Psoas muscle (tissue), 8 donors: ENCODE results near the gene ZNF578. TPM values are rescaled to one million over a fixed set of nuclear protein-coding genes. Genes with fewer than 3 reads are reported as not detected.
A peak's percentile ranks its signal among the peaks of the same experiment; 100 is the strongest.
"Not testable (repeated sequence)": the region's sequence is repeated elsewhere in the genome, so short reads cannot be mapped to it uniquely, and the experiment has no call there.

ENCODE experiments used
- ATAC-seq, 4 donors: fragments of 200-7000 bp; cut with Tn5 transposase; one replicate each; pipeline ENCODE4 v1.9.1; 2020; ENCODE audit warnings: moderate library complexity in 3 of 4, mild to moderate bottlenecking in 2 of 4
- DNase-seq, 2 donors: peaks; one replicate each; pipeline ENCODE4 v3.0.0-alpha.2; 2020
- H3K27ac ChIP-seq: fragments of 200-600 bp; one replicate; pipeline ENCODE4 v1.8.0; 2022
- H3K27me3 ChIP-seq, 3 donors: fragments of 200-600 bp in 1 of 3; one replicate each; pipeline versions ENCODE4 v1.6.1 to v1.8.0; 2013 to 2022; ENCODE audit warnings: low read length in 2 of 3, mild to moderate bottlenecking in 2 of 3, moderate library complexity in 1 of 3; ENCODE audit not compliant: insufficient read depth in 3 of 3
- H3K36me3 ChIP-seq, 2 donors: fragments of 200-600 bp in 1 of 2; one replicate each; pipeline versions ENCODE4 v1.6.1 to v1.8.0; 2013 to 2022; ENCODE audit warnings: low read depth in 1 of 2, mild to moderate bottlenecking in 1 of 2, moderate library complexity in 1 of 2; ENCODE audit not compliant: insufficient read depth in 1 of 2
- H3K4me1 ChIP-seq: fragments of 200-600 bp; one replicate; pipeline ENCODE4 v1.8.0; 2022
- H3K4me3 ChIP-seq: fragments of 200-600 bp; one replicate; pipeline ENCODE4 v1.8.0; 2022; ENCODE audit warnings: mild to moderate bottlenecking
- H3K9me3 ChIP-seq: fragments of 200-600 bp; one replicate; pipeline ENCODE4 v1.8.0; 2022
- WGBS, 3 donors: extraction: QIAGEN DNeasy Blood & Tissue Kit; methylation state at CpG; one replicate each; pipeline versions ENCODE4 v1.1.6 to v1.1.7; 2013; 5-methylcytosine and 5-hydroxymethylcytosine counted together
- intact Hi-C, 2 donors: fragments of 100-400 bp; cut with DNase I; formaldehyde crosslinking; loops; one replicate each; pipeline versions ENCODE4 v1.11.0 to v1.14.2; 2022
- polyA plus RNA-seq, 3 donors: library from polyadenylated mRNA; stranded (reverse); fragments of 200-250 nt; gene quantifications; one replicate each; pipeline ENCODE4 v1.2.3, GENCODE V29; 2013
- total RNA-seq, 4 donors: library from RNA; stranded (reverse); fragmentation: NEBNext Ultra II Directional in 2 of 4; extraction: Animal tissue kit (Norgen Biotek cat#: 25700) in 2 of 4; gene quantifications; one replicate each; pipeline versions ENCODE4 v1.2.1 to v1.2.4, GENCODE V29; 2021 to 2023
- TF ChIP-seq, protein P1 (sequence below): fragments of 200-600 bp; IDR thresholded peaks from one replicate; pipeline ENCODE4 v1.8.0; 2022; ENCODE audit warnings: antibody characterized with exemption
- donor health status: healthy with polysubstance abuse.
- donor health status: DM: no; HTN: no; CAD: no; lungs with moderate emphysema.
- donor health status: Bipolar disorder and iron deficiency.
- donor health status: healthy.
- donor health status: DM: yes; HTN: yes; CAD: no.
- donor health status: DM: no; HTN: no; CAD: no.
- donor health status: DM: no; HTN: no; CAD: no.
- donor health status: DM: yes; HTN: yes; CAD: no.

ZNF578 gene
- total and polyA plus RNA-seq, 7 donors: 0.10 to 0.71 (median 0.41) TPM

DNA sequence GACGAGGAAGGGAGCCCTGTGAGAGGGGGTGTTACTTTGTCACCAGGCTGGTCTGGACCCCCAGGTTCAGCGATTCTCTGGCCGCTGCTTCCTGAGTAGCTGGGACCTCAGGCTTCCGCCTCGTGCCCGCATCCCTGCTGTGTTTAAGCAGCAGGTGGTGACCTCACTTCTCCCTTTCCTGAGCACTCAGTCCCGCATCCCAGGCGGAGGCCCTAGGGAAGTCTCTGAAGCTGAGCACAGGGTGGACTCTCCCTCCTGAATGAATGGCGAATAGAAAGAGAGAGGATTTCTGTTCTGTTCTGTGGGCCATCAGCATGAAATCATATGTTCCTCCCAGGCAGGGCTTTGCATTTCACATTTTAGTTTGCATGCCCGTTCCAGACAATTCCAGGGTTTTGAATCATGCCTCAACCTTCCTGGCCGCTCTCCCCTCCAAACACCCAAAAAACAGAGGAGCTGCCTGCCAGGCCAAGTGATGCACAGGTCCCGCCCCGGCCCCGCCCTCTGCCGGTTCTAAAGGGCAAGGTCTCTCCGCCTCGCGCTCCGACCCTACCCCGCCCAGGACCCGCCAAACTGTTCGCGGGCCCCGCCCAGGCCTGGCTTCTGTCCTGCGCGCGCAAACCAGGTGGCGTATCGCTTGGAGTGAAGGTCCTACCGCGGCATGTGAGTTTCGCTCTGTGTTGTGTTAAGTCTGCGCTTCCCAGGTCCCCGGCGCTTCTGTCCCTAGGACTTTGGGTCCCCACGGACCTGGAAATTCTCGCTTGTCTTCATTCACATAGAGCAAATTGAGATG is 39.0 kb downstream of the ZNF578 start:
- Histone ChIP-seq H3K36me3 (no peaks in the 10 kb centered on the region), H3K4me3 (peak overlapping the region; percentile 28), H3K4me1 (no peaks in the 10 kb centered on the region), H3K27me3 (peaks cover 0 to 5% (median 3%) of the 10 kb centered on the region in 3 donors), H3K27ac (no peak overlapping the region), H3K9me3 (peaks cover 32% of the 10 kb centered on the region)
- ATAC-seq (no peak), DNase-seq (no peak)
- intact Hi-C loops: no loop called here
- WGBS, 3 donors: 20 to 24% (median 22%) methylated on average over 37 of the region's 37 CpGs
- TF ChIP-seq, protein P1, sequence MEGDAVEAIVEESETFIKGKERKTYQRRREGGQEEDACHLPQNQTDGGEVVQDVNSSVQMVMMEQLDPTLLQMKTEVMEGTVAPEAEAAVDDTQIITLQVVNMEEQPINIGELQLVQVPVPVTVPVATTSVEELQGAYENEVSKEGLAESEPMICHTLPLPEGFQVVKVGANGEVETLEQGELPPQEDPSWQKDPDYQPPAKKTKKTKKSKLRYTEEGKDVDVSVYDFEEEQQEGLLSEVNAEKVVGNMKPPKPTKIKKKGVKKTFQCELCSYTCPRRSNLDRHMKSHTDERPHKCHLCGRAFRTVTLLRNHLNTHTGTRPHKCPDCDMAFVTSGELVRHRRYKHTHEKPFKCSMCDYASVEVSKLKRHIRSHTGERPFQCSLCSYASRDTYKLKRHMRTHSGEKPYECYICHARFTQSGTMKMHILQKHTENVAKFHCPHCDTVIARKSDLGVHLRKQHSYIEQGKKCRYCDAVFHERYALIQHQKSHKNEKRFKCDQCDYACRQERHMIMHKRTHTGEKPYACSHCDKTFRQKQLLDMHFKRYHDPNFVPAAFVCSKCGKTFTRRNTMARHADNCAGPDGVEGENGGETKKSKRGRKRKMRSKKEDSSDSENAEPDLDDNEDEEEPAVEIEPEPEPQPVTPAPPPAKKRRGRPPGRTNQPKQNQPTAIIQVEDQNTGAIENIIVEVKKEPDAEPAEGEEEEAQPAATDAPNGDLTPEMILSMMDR: no peak

DNA sequence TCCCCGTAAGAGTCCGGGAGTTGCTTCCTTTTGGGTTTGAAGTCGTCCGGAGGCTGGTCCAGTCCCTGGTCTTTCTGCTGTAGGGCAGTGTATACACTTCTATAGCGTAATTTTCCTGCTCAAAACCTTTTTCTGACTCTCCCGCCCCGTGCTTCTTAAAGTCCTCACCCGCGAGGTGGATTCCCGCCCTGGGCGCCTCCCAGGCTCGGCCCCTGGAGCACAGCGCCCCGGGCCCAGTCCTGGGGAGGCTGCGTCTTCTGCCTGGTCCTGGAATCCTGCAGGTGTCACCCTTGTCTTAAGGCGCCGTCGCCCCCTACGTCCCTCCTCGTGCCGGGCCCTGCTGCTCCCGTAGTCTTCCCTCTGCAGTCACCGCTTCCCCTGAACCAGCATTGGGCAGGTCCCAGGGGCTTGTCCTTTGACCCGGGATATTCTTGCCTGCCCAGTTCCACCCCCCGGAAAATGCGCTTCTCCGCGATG is 39.7 kb downstream of the ZNF578 start:
- H3K27me3 ChIP-seq: peaks cover 0 to 5% (median 3%) of the 10 kb centered on the region in 3 donors
- H3K27ac ChIP-seq: no peak overlapping the region
- H3K36me3 ChIP-seq: no peaks in the 10 kb centered on the region
- peak overlapping the region; percentile 28 for H3K4me3 ChIP-seq
- H3K4me1 ChIP-seq: no peaks in the 10 kb centered on the region
- ATAC-seq (peak in 1 of 4 donors; percentile 35), DNase-seq (no peak)
- peaks cover 29% of the 10 kb centered on the region for H3K9me3 ChIP-seq
- intact Hi-C loops: no loop called here
- TF ChIP-seq, protein P1: no peak
- 7 to 11% (median 8%) methylated on average over 28 of the region's 28 CpGs for WGBS, 3 donors

DNA sequence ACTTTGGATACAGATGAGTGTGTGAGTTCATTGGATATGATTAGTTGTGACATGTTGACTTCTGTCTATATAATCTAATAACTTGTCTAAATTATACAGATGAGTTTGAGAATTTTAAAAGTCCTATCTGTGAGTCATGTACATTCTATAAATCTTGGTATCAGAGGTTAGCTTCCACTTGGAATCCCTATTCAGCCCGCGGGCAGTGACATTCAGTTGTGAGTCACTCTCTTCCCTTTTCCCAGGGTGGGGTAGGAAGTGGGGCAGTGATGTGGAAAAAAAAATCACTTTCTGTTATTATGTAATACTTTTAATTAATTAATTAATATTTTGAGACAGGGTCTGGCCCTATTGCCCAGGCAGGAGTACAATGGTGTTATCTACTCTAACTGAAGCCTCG is 41.2 kb downstream of the ZNF578 start:
- Histone ChIP-seq H3K9me3 (peaks cover 20% of the 10 kb centered on the region), H3K27ac (no peak overlapping the region), H3K27me3 (peaks cover 0 to 5% (median 5%) of the 10 kb centered on the region in 3 donors), H3K4me1 (no peaks in the 10 kb centered on the region), H3K36me3 (no peaks in the 10 kb centered on the region), H3K4me3 (no peak overlapping the region)
- no peak for DNase-seq
- WGBS, 3 donors: 89 to 93% (median 91%) methylated on average over 3 of the region's 3 CpGs
- TF ChIP-seq, protein P1: no peak
- ATAC-seq: no peak
- intact Hi-C loops: no loop called here

DNA sequence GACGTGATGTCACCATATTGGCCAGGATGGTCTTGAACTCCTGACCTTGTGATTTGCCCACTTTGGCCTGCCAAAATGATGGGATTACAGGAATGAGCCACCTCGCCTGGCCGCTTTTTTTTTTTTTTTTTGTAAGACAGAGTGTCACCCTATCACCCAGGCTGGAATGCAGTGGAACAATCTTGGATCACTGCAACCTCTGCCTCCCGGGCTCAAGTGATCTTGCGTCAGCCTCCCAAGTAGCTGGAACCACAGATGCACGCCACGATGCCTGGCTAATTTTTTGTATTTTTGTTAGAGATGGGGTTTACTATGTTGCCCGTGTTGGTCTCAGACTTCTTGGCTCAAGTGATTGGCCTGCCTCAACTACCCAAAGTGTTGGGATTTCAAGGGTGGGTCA is 45.2 kb downstream of the ZNF578 start:
- TF ChIP-seq, protein P1: no peak
- 91 to 96% (median 95%) methylated on average over 8 of the region's 8 CpGs for WGBS, 3 donors
- peaks cover 0 to 2% (median 0%) of the 10 kb centered on the region in 3 donors for H3K27me3 ChIP-seq
- H3K4me1 ChIP-seq: no peaks in the 10 kb centered on the region
- intact Hi-C loops: no loop called here
- no peak for DNase-seq
- peaks cover 15% of the 10 kb centered on the region for H3K9me3 ChIP-seq
- no peak for ATAC-seq
- H3K36me3 ChIP-seq: no peaks in the 10 kb centered on the region
- no peak overlapping the region for H3K4me3 ChIP-seq
- H3K27ac ChIP-seq: no peak overlapping the region

DNA sequence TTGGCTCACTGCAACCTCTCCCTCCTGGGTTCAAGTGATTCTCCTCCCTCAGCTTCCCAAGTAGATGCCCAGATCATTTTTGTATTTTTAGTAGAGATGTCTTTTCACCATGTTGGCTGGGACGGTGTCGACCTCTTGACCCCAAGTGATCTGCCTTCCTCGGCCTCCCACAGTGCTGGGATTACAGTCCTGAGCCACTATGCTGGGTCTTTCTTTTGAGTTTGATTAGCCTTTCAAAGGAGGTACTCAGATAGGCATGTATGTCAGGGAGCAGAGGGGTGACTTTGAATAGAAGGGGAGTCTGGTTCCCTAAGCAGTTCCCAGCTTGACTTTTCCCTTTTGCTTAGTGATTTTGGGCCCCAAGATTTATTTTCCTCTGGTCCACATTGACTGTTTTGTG is 47.1 kb downstream of the ZNF578 start:
- intact Hi-C loops, H3K36me3 ChIP-seq, DNase-seq, H3K4me3 ChIP-seq, H3K4me1 ChIP-seq, H3K27me3 ChIP-seq, ATAC-seq, H3K27ac ChIP-seq: not testable (repeated sequence)
- H3K9me3 ChIP-seq: peaks cover 22% of the 10 kb centered on the region
- 18 to 28% (median 27%) methylated on average over 3 of the region's 3 CpGs for WGBS, 3 donors

DNA sequence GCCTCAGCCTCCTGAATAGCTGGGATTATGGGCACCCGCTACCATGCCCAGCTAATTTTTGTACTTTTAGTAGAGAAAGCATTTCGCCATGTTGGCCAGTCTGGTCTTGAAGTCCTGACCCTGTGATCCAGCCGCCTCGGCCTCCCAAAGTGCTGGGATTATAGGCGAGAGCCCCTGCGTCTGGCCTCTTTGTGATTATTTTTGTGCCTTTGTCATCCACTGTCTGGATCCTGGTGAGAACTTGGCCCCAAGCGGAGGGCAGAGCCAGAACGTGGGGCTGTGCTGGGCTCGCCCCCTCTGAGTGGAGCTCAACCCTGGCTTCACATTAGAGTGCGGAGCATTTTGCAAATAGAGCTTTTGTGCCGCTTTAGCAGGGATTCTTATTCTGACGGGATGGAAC is 47.6 kb downstream of the ZNF578 start:
- H3K4me1 ChIP-seq, ATAC-seq, H3K36me3 ChIP-seq, intact Hi-C loops, DNase-seq, H3K4me3 ChIP-seq, H3K27ac ChIP-seq, H3K27me3 ChIP-seq: not testable (repeated sequence)
- H3K9me3 ChIP-seq: peaks cover 25% of the 10 kb centered on the region
- 79 to 91% (median 80%) methylated on average over 12 of the region's 12 CpGs for WGBS, 3 donors
